Activated CD8-positive, alpha-beta memory T cell treated with anti-CD3 and anti-CD28 coated beads, Interleukin-2, amount 10 ng/mL, durations not matched to agents 7 days and 5 days (primary cell): ENCODE results near the gene ADCY1. TPM values are rescaled to one million over a fixed set of nuclear protein-coding genes. Genes with fewer than 3 reads are reported as not detected.

ENCODE experiments used
- ATAC-seq: fragments of 150-1000 bp; cut with Tn5 transposase; one replicate; pipeline ENCODE4 v1.10.0; 2021; ENCODE audit warnings: moderate library complexity
- CTCF ChIA-PET: fragments of 350-600 bp; sonication (Branson Sonifier 250); formaldehyde crosslinking; loops from one replicate; lab custom pipeline; 2021; ENCODE audit warnings: antibody characterized with exemption; lab: Charles Lee
- DNase-seq: peaks from one replicate; pipeline ENCODE4 v3.0.0-alpha.2; 2020
- H3K27ac Mint-ChIP-seq: one replicate; pipeline ENCODE4 v1.8.0; 2021; ENCODE audit warnings: mild to moderate bottlenecking, mixed read lengths
- H3K27me3 Mint-ChIP-seq: one replicate; pipeline ENCODE4 v1.8.0; 2021; ENCODE audit warnings: mixed read lengths
- H3K36me3 Mint-ChIP-seq: one replicate; pipeline ENCODE4 v1.8.0; 2021; ENCODE audit warnings: mild to moderate bottlenecking, mixed read lengths
- H3K4me1 Mint-ChIP-seq: one replicate; pipeline ENCODE4 v1.8.0; 2021; ENCODE audit warnings: mixed read lengths
- H3K4me3 Mint-ChIP-seq: one replicate; pipeline ENCODE4 v1.8.0; 2021; ENCODE audit warnings: mild to moderate bottlenecking, moderate library complexity, mixed read lengths
- H3K9me3 Mint-ChIP-seq: one replicate; pipeline ENCODE4 v1.8.0; 2022; ENCODE audit warnings: low read depth, mixed read lengths
- total RNA-seq, 2 experiments: library from RNA; stranded (reverse); gene quantifications; one replicate each; pipeline ENCODE4 v1.2.3, GENCODE V29; 2021

ADCY1 gene
- total RNA-seq, 2 experiments from 2014 or later, result 1.3 to 6.7 TPM

- Mint-ChIP-seq H3K4me3 (no peak overlapping the region), H3K27me3 (no peaks in the 10 kb centered on the region), H3K36me3 (no peaks in the 10 kb centered on the region), H3K27ac (no peak overlapping the region), H3K9me3 (no peaks in the 10 kb centered on the region), H3K4me1 (no peaks in the 10 kb centered on the region)
- ATAC-seq, result no peak
- CTCF ChIA-PET, result no interaction called here
- DNase-seq, result peak; percentile 28
Observed at GRCh38 chr7:45606050-45606449, 31.9 kb downstream of the ADCY1 start.

- ATAC-seq (no peak), DNase-seq (peak; percentile 14)
- H3K4me3 Mint-ChIP-seq, result no peak overlapping the region
- no peaks in the 10 kb centered on the region for H3K4me1 Mint-ChIP-seq
- no peaks in the 10 kb centered on the region for H3K27me3 Mint-ChIP-seq
- H3K9me3 Mint-ChIP-seq, result no peaks in the 10 kb centered on the region
- H3K27ac Mint-ChIP-seq, result no peak overlapping the region
- CTCF ChIA-PET, result no interaction called here
- no peaks in the 10 kb centered on the region for H3K36me3 Mint-ChIP-seq
Observed at GRCh38 chr7:45606931-45607330, 32.8 kb downstream of the ADCY1 start.

DNA sequence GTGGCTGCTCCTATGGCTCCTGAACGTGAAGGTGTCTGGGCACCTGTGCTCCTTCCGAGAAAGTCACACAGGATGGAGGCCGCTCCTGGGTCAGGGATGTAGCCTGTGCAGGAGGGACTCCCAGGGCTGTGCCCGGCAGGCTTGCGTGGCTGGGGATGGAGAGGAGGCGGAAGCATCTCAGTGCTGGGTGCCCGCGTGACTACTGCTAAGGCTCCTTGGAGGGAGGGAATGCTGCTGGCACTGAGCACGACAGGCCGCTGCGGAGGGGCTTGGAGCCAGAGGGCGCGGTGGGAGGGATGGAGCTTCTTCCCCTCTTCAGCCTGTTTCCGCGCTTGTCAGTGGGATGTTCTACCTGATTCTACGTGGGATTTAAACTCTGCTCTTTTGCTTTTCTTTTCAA, 35.0 kb downstream of the ADCY1 start:
- peak; percentile 36 for DNase-seq
- Mint-ChIP-seq H3K4me1 (no peaks in the 10 kb centered on the region), H3K9me3 (peaks cover 2% of the 10 kb centered on the region), H3K4me3 (no peak overlapping the region), H3K27ac (no peak overlapping the region), H3K27me3 (no peaks in the 10 kb centered on the region), H3K36me3 (no peaks in the 10 kb centered on the region)
- no peak for ATAC-seq
- CTCF ChIA-PET, result no interaction called here

- Mint-ChIP-seq H3K36me3 (no peaks in the 10 kb centered on the region), H3K4me3 (no peak overlapping the region), H3K27ac (no peak overlapping the region), H3K9me3 (peaks cover 2% of the 10 kb centered on the region), H3K27me3 (peaks cover 3% of the 10 kb centered on the region), H3K4me1 (no peaks in the 10 kb centered on the region)
- ATAC-seq, result no peak
- CTCF ChIA-PET, result no interaction called here
- no peak for DNase-seq
Observed at GRCh38 chr7:45610019-45610418, 35.9 kb downstream of the ADCY1 start.

DNA sequence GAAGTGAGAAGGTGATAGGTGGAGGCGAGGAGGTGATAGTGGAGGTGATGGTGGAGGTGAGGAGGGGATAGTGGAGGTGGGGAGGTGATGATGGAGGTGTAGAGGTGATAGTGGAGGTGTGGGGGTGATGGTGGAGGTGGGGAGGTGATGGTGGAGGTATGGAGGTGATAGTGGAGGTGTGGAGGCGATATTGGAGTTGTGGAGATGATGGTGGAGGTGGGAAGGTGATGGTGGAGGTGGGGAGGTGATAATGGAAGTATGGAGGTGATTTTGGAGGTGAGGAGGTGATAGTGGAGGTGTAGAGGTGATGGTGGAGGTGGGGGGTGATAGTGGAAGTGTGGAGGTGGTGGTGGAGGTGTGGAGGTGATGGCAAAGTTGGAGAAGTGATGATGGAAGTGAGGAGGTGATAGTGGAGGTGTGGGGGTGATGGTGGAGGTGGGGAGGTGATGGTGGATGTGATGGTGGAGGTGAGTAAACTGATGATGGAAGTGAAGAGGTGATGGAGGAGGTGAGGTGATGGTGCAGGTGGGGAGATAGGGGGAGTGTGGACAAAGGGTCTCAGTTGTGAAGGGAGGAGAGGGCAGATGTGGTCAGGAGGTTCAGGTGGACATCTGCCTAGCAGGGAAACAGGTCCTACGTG, 36.6 kb downstream of the ADCY1 start:
- Mint-ChIP-seq H3K9me3 (peaks cover 2% of the 10 kb centered on the region), H3K4me3 (no peak overlapping the region), H3K4me1 (no peaks in the 10 kb centered on the region), H3K27ac (no peak overlapping the region), H3K27me3 (peaks cover 4% of the 10 kb centered on the region), H3K36me3 (no peaks in the 10 kb centered on the region)
- ATAC-seq, result no peak
- CTCF ChIA-PET, result no interaction called here
- no peak for DNase-seq

- Mint-ChIP-seq H3K9me3 (peaks cover 2% of the 10 kb centered on the region), H3K4me3 (no peak overlapping the region), H3K27me3 (peaks cover 6% of the 10 kb centered on the region)
Observed at GRCh38 chr7:45617166-45617565, 43.0 kb downstream of the ADCY1 start.

GRCh38 chr7:45622058-45622457, 47.9 kb downstream of the ADCY1 start:
- Mint-ChIP-seq H3K4me1 (no peaks in the 10 kb centered on the region), H3K9me3 (peaks cover 2% of the 10 kb centered on the region), H3K27me3 (peaks cover 2% of the 10 kb centered on the region), H3K36me3 (no peaks in the 10 kb centered on the region), H3K27ac (no peak overlapping the region), H3K4me3 (no peak overlapping the region)
- no peak for ATAC-seq
- CTCF ChIA-PET, result no interaction called here
- no peak for DNase-seq

More at GRCh38 chr7:45617166-45617565, 43.0 kb downstream of the ADCY1 start:
- Mint-ChIP-seq H3K36me3 (no peaks in the 10 kb centered on the region), H3K27ac (no peak overlapping the region), H3K4me1 (no peaks in the 10 kb centered on the region)
- ATAC-seq (no peak), DNase-seq (no peak)
- CTCF ChIA-PET, result no interaction called here

GRCh38 chr7:45623157-45623556, 49.0 kb downstream of the ADCY1 start:
- no peak for ATAC-seq
- H3K27ac Mint-ChIP-seq, result no peak overlapping the region
- H3K4me3 Mint-ChIP-seq, result no peak overlapping the region
- H3K36me3 Mint-ChIP-seq, result no peaks in the 10 kb centered on the region
- CTCF ChIA-PET, result no interaction called here
- H3K4me1 Mint-ChIP-seq, result no peaks in the 10 kb centered on the region
- H3K27me3 Mint-ChIP-seq, result no peaks in the 10 kb centered on the region
- no peak for DNase-seq
- peaks cover 2% of the 10 kb centered on the region for H3K9me3 Mint-ChIP-seq

DNA sequence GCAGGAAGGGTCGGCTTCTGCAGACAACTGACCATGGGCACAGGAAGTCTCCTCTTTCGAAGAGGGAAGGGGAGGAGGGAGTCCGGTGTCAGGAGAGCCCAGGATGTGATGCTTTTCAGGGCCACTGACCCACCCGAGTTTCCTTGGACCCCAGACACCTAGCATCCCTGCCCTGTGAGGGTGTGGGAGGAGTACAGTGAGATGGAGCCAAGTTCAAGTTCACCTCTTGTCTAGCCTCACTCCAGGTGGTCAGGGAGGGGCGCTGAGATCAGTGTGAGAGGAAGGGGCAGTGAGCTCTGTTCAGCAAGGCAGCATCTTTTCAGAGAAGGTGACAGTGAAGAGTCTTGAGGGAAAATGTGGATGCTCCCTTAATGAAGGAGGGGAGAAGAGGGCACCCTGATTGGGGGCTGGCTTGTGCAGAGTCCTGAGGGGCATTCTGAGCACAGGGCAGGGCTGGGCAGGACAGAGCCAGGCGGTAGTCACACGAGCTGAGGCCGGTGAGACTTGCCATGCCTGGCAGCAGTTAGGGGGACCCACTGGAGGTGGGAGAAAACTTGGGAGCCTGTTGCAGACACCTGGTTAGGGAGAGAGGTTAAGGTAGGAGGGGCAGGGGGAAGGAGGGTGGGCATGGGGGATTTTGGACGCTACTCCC, 49.7 kb downstream of the ADCY1 start:
- CTCF ChIA-PET, result no interaction called here
- no peaks in the 10 kb centered on the region for H3K4me1 Mint-ChIP-seq

DNA sequence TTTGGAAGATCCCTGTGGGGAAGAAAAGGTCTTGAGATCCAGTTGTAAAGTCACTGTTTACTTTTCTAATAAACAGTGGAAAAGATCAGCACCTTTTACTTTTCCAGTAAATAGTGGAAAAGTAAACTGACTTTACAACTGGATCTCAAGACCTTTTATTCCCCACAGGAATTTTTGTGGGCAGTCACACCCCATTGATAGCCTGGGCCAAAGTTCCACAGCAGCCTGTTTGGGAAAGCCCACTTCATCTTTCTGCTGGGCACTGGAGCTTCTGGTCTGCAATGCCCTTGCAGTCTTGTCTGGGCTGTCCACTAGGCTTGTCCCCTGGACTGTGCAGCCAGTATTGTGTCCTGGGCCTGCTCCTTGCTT, 50.2 kb downstream of the ADCY1 start:
- peaks cover 2% of the 10 kb centered on the region for H3K9me3 Mint-ChIP-seq

More for the DNA sequence above, 49.7 kb downstream of the ADCY1 start:
- H3K9me3 Mint-ChIP-seq, result peaks cover 2% of the 10 kb centered on the region
- no peaks in the 10 kb centered on the region for H3K27me3 Mint-ChIP-seq
- no peaks in the 10 kb centered on the region for H3K36me3 Mint-ChIP-seq
- DNase-seq, result no peak
- no peak overlapping the region for H3K4me3 Mint-ChIP-seq
- no peak overlapping the region for H3K27ac Mint-ChIP-seq
- ATAC-seq, result no peak

GRCh38 chr7:45625067-45625466, 50.9 kb downstream of the ADCY1 start:
- Mint-ChIP-seq H3K9me3 (peaks cover 2% of the 10 kb centered on the region), H3K36me3 (no peaks in the 10 kb centered on the region), H3K27me3 (no peaks in the 10 kb centered on the region), H3K27ac (no peak overlapping the region), H3K4me3 (no peak overlapping the region), H3K4me1 (no peaks in the 10 kb centered on the region)
- no peak for ATAC-seq
- no peak for DNase-seq
- CTCF ChIA-PET, result no interaction called here

More for the DNA sequence above, 50.2 kb downstream of the ADCY1 start:
- CTCF ChIA-PET, result no interaction called here
- Mint-ChIP-seq H3K27me3 (no peaks in the 10 kb centered on the region), H3K36me3 (no peaks in the 10 kb centered on the region), H3K27ac (no peak overlapping the region), H3K4me1 (no peaks in the 10 kb centered on the region), H3K4me3 (no peak overlapping the region)
- DNase-seq (no peak), ATAC-seq (no peak)

GRCh38 chr7:45625714-45626440, 51.7 kb downstream of the ADCY1 start:
- ATAC-seq, result no peak
- no peak for DNase-seq
- Mint-ChIP-seq H3K27me3 (no peaks in the 10 kb centered on the region), H3K4me1 (no peaks in the 10 kb centered on the region), H3K36me3 (no peaks in the 10 kb centered on the region), H3K9me3 (peaks cover 2% of the 10 kb centered on the region), H3K27ac (no peak overlapping the region), H3K4me3 (no peak overlapping the region)
- CTCF ChIA-PET, result no interaction called here

- H3K4me1 Mint-ChIP-seq, result no peaks in the 10 kb centered on the region
- H3K27ac Mint-ChIP-seq, result no peak overlapping the region
- H3K4me3 Mint-ChIP-seq, result no peak overlapping the region
- no peaks in the 10 kb centered on the region for H3K27me3 Mint-ChIP-seq
- H3K36me3 Mint-ChIP-seq, result no peaks in the 10 kb centered on the region
- ATAC-seq (no peak), DNase-seq (no peak)
- H3K9me3 Mint-ChIP-seq, result peaks cover 2% of the 10 kb centered on the region
- CTCF ChIA-PET, result no interaction called here
Observed at GRCh38 chr7:45626441-45627430, 52.6 kb downstream of the ADCY1 start.
